ENCODE results near the gene DGKB.

GRCh38 chr7:14510268-14510667 lies 392.3 kb downstream of the DGKB start:
- TF ChIP-seq EZH2 (IDR thresholded peaks at IDR 0.05; ENCODE audit: borderline replicate concordance), result no peak
- no peak for TF ChIP-seq EZH2phosphoT487 (IDR thresholded peaks at IDR 0.05; ENCODE audit: low read depth, severe bottlenecking, unreplicated experiment)
- no peak for TF ChIP-seq CTCF (IDR thresholded peaks at IDR 0.05; ENCODE audit: poor library complexity)
